Kidney glomerular epithelial cell (primary cell): Measurements from ENCODE around the gene ARL5A.
"Not testable (repeated sequence)": the region's sequence is repeated elsewhere in the genome, so short reads cannot be mapped to it uniquely, and the experiment has no call there.

Source experiments
- DNase-seq: peaks from one replicate; lab custom pipeline; 2025; lab: John Stamatoyannopoulos, UW

ARL5A gene

DNA sequence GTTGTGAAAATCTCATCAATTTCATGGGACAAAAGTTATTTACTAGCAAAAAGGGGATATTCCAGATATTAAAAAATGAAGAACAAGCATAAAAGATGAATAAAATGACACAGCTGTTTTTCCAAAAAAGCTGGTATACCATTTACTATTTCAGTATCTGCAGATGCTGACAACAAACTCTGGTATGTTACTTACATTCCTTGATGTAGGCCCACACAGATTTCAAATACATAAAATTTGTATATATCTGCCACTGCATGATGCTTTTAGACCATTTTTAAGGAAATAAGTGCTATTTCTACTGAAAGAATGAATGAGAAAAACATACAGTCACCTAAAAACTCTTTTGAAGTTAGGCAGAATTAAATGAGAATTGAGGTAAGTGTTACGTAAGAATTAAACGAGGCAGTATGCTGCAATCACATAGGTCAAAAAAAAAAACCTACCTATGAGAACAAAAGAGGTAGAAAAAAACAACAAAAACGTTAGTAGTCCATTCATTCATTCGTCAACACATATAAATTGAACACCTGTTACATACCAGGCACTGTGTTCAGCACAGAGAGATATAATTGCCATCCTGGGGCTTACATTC lies 32.5 kb downstream of the ARL5A start:
- no peak for DNase-seq

DNA sequence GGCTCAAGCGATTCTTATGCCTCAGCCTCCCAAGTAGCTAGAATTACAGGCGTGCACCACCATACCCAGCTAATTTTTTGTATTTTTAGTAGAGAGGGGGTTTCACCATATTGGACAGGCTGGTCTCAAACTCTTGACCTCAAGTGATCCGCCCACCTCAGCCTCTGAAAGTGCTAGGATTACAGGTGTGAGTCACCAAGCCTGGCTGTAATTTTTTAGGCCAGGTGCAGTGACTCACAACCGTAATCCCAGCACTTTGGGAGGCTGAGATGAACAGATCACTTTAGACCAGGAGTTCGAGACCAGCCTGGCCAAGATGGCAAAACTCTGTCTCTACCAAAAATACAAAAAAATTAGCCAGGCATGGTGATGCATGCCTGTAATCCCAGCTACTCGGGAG lies 33.8 kb downstream of the ARL5A start:
- not testable (repeated sequence) for DNase-seq

DNA sequence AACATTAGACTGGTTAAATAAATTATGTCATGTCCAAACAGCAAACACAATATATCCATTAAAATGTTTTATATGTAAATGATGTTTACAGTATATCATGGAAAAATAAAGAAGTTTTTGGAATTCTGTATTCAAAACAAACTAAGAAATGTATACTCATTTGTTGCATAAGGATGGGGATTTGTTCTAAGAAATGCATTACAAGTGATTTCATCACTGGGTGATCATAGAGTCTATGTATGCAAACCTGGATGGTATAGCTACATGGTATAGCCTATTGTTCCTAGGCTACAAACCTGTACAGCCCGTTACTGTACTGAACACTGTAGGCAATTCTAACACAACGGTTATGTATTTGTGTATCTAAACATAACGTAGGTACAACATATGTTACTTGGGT lies 35.1 kb downstream of the ARL5A start:
- DNase-seq = no peak

DNA sequence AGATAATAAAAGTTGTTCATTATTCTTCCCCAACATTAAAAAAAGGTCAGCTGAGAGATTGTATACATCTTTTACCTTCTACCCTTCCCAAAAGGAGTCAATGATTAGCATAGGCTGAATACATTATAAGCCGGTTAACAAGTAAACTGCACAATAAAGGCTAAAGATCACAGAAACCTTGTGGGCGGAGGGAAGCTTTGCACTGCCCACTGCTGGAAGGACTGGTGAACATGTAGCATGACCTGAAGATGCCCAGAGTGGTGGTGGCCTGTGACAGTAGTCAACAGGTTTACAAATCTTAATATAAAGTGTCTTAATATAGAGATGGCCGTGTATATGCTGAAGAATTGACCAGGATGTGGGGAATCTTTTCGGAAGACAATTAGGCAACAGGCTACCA lies 35.6 kb downstream of the ARL5A start:
- no peak for DNase-seq

DNA sequence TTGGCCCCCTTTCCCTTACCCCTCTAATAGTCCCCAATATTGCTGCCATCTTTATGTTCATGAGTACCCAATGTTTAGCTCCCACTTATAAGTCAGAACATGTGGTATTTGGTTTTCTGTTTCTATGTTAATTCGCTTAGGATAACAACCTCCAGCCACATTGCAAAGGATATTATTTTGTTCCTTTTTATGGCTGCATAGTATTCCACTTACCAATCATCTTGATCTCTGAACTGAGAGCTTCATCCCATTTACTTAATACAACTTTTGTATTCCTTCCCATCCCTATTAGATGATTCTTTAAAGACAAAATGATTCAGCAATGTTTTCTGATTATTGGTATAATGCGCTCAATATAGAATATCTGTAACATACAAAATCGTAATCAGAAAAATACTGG lies 36.7 kb downstream of the ARL5A start:
- DNase-seq = no peak

DNA sequence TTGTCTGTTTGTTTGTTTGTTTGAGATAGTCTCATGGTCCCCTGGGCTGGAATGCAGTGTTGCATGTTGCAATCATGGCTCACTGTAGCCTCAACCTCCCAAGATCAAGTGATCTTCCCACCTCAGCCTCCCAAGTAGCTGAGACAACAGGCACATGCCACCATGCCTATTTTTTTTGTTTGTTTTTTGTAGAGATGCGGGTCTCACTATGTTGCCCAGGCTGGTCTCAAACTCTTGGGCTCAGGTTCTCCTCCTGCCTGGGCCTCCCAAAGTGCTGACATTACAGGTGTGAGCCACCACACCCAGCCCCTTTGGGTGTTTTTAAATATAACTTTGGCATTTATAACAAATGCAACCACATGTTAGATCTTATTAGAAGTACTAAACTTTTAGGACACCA lies 37.5 kb downstream of the ARL5A start:
- no peak for DNase-seq

- no peak for DNase-seq
Observed at GRCh38 chr2:151789055-151789834, 39.0 kb downstream of the ARL5A start.

DNA sequence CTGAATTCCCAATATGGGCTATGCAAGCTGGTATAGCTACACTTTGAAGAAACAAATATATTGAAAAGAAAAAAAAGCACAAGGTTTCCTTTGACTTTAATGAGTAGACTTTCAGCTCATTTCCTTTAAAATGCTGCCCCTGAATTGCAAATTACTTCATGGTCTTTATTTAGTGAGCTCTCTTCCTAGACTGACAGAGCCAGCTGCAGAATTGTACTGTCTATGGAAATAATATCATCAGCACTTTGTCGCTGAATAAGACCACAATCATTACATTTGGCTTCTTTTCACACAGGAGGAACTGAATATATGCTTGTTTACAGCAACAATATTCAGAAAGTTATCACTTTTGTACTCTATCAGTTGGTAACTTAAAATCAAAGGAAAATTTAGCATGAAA lies 41.7 kb downstream of the ARL5A start:
- no peak for DNase-seq

GRCh38 chr2:151786077-151786476 lies 42.1 kb downstream of the ARL5A start:
- no peak for DNase-seq

DNA sequence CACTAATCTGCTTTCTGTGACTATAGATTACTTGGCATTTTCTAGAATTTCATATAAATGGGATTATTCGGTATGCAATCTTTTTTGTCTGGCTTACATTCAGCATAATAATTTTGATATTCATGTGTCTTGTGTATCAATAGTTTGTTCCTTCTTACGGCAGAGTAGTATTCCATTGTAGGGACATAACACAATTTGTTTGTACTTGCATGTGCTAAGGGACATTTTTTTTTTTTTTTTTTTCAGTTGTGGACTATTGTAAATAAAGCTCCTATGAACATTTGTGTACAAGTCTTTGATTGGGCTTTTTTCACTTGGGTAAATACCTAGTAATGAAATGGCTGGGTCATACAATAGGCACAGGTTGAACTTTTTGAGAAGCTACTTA lies 45.1 kb downstream of the ARL5A start:
- DNase-seq = no peak

DNA sequence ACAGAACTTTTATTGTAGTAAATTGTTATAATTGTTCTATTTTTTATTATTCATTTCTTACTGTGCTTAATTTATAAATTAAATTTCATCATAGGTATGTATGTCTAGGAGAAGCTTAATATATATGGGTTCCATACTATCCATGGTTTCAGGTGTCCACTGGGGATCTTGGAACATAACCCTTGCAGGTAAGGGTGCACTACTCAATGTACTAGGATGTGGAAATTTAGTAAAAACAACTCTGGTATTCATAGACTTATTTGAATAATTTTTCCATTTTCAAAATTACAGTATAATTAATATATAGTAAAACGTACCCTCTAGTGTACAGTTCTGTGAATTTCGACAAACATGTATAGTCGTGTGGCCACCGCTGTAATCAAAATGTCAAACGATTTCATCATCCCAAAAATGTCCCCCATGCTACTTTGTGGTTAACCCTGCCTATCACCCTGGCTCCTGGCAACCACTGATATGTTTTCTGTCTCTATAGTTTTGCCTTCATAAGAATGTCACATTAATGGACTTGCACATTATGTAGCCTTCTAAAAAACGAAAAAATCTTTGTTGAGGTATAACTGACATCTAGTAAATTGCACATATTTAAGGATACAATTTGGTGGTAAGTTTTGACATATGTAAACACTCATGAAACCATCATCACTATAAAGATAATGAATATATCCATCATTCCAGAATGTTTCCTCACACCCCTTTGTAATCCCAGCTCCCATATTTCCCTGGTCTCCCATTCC lies 45.7 kb downstream of the ARL5A start:
- no peak for DNase-seq

DNA sequence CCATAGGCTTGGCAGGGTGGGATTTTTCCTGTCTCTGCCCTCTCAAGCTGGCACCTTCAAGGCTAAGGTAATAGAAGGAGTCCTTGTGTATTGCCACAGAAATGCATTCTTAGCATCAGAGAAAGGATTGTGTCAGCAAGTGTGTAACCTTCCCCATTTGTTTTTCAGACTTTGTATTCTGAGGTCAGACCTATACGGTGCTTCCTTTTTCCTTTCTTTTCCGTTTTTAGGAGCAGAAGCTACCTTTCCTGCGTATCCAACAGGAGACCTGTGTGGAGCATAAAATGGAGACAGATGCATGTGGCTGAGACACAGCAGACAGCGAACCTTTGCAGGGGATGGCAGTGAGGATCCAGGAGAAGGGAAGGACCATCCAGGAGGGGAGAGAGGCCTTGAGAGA lies 46.6 kb downstream of the ARL5A start:
- DNase-seq = no peak

DNA sequence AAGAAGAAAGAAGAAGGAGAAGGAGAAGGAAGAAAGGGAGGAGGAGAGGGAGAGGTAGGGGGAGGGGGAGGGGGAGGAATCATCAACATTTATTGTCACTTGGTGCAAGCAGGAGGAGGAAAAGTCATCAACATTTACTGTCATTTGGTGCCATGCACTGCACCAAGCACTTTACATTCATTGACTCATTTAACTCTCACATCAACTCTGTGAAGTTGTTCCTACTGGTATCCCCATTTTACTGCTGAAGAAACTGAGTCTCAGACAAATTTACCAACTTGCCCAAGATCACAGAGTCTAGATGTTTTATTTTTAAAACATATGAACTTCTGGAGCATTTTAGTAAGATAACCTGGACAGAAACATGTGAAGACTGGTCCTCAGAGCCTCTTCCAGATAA lies 47.3 kb downstream of the ARL5A start:
- DNase-seq = no peak

- DNase-seq = no peak
Observed at GRCh38 chr2:151777935-151778334, 50.3 kb downstream of the ARL5A start.

GRCh38 chr2:151777487-151777886 lies 50.7 kb downstream of the ARL5A start:
- DNase-seq = no peak

GRCh38 chr2:151776367-151776766 lies 51.9 kb downstream of the ARL5A start:
- DNase-seq = no peak

- peak; percentile 40 for DNase-seq
Observed at GRCh38 chr2:151775057-151775740, 53.0 kb downstream of the ARL5A start.

- DNase-seq = peak; percentile 79
Observed at GRCh38 chr2:151774506-151774905, 53.7 kb downstream of the ARL5A start.

GRCh38 chr2:151771599-151772358 lies 56.4 kb downstream of the ARL5A start:
- DNase-seq = no peak

GRCh38 chr2:151770995-151771394 lies 57.2 kb downstream of the ARL5A start:
- no peak for DNase-seq

DNA sequence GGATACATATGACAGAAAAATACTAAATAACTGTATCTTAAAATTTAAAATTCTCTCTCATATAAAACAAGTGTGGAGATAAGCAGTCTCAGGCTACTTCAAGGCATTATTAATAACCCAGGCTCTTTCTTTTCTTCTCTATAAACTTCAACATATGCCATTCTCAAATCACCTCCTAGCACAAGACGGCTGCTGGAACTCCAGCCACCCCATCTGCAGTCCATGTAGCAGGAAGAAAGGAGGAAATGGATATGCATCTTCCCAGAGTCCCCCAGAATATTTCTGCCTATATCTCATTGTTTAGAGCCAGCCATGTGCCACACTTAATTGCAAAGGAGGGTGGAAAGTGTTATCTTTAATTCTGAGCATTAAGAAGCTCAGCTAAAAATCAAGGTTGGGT lies 58.6 kb downstream of the ARL5A start:
- DNase-seq = no peak

- no peak for DNase-seq
Observed at GRCh38 chr2:151767536-151767935, 60.7 kb downstream of the ARL5A start.
